ENCODE data around the gene UBE2J2. TPM values are rescaled to one million over a fixed set of nuclear protein-coding genes. Genes with fewer than 3 reads are reported as not detected.

Gene UBE2J2
- total RNA-seq, 1 donor from 2014 or later = 73.8 TPM

DNA sequence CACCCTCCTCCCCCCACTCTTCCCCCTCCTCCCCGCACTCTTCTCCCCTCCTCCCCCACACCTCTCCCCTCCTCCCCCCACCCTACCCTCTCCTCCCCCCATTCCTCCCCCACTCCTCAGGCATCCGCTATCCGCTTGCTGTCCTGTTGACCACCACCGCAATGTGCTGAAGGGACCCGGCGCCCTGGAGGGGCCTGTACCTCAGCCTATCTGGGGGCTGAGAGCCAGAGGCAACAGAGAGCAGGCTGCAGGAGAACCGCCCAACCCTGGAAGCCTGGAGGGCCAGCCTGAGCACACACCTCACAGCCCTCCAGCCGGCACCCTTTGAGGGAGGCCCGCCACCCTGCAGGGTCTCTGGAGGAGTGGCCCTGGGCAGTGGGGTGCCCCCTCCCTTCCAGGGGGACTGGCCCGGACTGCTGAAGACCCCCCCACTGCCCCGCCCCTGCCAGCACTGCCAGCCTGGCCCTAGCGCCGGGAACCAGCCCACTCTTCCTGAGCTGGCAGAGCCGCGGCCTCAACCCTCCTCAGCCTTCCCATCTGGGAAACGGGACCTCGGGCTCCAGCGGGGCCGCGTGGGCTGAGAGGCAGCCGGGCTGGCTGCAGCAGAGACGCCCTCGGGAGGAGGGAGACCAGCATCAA is 28.4 kb downstream of the UBE2J2 start:
- H3K27me3 Mint-ChIP-seq = peaks cover 3% of the 10 kb centered on the region
- no peak overlapping the region for H3K27ac Mint-ChIP-seq
- TF ChIP-seq CTCF (conservative IDR thresholded peaks at IDR 0.05) = no peak
- no peak for DNase-seq (ENCODE audit: extremely low spot score, unreplicated experiment)
- no peak overlapping the region for H3K4me3 Mint-ChIP-seq
- no peaks in the 10 kb centered on the region for H3K4me1 Mint-ChIP-seq (ENCODE audit: unreplicated experiment)
- H3K36me3 Mint-ChIP-seq = no peaks in the 10 kb centered on the region
- H3K9me3 Mint-ChIP-seq = no peaks in the 10 kb centered on the region

DNA sequence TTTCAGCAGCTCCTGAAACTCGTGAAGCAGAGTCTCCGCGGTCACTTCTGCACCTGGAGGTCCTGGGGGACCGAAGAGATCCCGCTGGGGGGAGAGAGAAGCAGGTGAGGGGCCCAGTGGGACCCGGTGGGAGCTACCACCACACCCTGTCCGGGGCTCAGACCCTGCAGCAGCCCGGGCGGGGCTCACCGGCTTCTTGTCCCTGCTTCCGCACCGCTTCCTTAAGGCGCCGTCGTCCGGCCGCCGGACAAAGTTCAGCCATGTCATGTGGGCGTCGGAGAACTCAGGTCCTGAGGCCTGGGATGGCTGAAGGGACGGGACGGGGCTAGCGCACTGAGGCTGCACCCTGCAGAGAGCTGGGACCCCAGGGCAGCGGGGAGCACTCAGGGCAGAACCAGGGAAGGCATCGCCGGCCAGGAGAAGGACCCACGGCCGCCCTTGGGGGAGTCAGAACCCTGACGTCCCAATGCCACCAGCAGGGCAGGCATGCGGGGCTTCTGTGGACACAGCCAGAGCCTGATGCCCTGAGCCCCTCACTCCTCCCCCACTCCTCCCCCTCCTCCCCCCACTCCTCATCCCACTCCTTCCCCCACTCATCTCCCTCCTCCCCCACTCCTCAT is 29.4 kb downstream of the UBE2J2 start:
- no peak for TF ChIP-seq CTCF (conservative IDR thresholded peaks at IDR 0.05)
- Mint-ChIP-seq H3K4me1 (ENCODE audit: unreplicated experiment) (no peaks in the 10 kb centered on the region), H3K9me3 (no peaks in the 10 kb centered on the region), H3K27ac (no peak overlapping the region), H3K4me3 (no peak overlapping the region), H3K27me3 (peaks cover 3% of the 10 kb centered on the region), H3K36me3 (no peaks in the 10 kb centered on the region)
- no peak for DNase-seq (ENCODE audit: extremely low spot score, unreplicated experiment)

DNA sequence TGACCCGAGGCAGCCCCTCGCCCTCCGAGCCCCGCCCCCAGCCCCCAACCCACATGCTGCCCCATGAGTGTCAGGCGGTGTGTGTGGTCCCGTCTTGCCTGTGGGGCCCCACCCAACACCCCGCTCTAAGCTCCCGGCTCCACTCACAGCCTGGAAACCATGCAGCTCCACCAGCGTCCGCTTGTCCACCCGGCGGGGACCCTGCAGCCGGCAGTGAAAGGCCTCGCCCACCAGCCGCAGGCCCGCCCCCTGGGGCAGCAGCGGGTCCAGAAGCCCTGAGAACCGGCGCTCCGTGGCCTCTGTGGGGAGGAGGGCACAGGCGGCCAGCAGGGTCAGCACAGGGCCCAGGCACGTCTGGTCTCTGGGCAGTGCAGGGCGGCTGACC is 29.9 kb downstream of the UBE2J2 start:
- H3K27ac Mint-ChIP-seq = no peak overlapping the region
- peaks cover 3% of the 10 kb centered on the region for H3K27me3 Mint-ChIP-seq
- TF ChIP-seq CTCF (conservative IDR thresholded peaks at IDR 0.05) = no peak
- H3K4me1 Mint-ChIP-seq (ENCODE audit: unreplicated experiment) = no peaks in the 10 kb centered on the region
- H3K4me3 Mint-ChIP-seq = no peak overlapping the region
- no peaks in the 10 kb centered on the region for H3K9me3 Mint-ChIP-seq
- no peaks in the 10 kb centered on the region for H3K36me3 Mint-ChIP-seq
- no peak for DNase-seq (ENCODE audit: extremely low spot score, unreplicated experiment)

DNA sequence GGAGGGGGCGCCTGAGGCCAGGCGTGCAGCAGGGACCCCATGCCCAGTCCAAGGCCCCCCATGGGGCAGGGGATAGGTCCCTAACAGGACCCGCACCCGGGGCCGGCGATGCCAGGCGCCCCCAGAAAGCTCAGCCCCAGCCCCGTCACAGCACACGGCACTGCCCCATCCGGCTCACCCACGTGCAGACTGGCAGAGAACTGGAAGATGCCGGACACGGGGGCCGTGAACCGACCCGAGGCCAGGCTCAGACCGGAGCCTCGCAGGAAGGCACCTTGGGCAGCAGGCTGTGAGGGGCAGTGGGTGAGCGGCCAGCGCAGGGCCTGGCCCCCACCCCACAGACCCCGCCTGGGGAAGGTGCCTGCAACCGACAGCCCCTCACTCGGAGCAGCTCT is 30.4 kb downstream of the UBE2J2 start:
- Mint-ChIP-seq H3K27ac (no peak overlapping the region), H3K4me3 (no peak overlapping the region), H3K9me3 (no peaks in the 10 kb centered on the region), H3K4me1 (ENCODE audit: unreplicated experiment) (no peaks in the 10 kb centered on the region), H3K36me3 (no peaks in the 10 kb centered on the region), H3K27me3 (peaks cover 3% of the 10 kb centered on the region)
- TF ChIP-seq CTCF (conservative IDR thresholded peaks at IDR 0.05) = no peak
- DNase-seq (ENCODE audit: extremely low spot score, unreplicated experiment) = no peak

- Mint-ChIP-seq H3K4me3 (no peak overlapping the region), H3K27me3 (peaks cover 3% of the 10 kb centered on the region), H3K9me3 (no peaks in the 10 kb centered on the region), H3K4me1 (ENCODE audit: unreplicated experiment) (no peaks in the 10 kb centered on the region), H3K36me3 (no peaks in the 10 kb centered on the region), H3K27ac (no peak overlapping the region)
- TF ChIP-seq CTCF (conservative IDR thresholded peaks at IDR 0.05) = no peak
- DNase-seq (ENCODE audit: extremely low spot score, unreplicated experiment) = no peak
Measured at GRCh38 chr1:1242461-1243265, 31.0 kb downstream of the UBE2J2 start.

Data from type B pancreatic cell (in vitro differentiated cells).